B cell (primary cell): ENCODE results near the gene GGACT.

Source experiments
- CTCF ChIP-seq: fragments of 200-600 bp; IDR thresholded peaks from one replicate; pipeline ENCODE4 v1.8.0; 2022; ENCODE audit warnings: antibody characterized with exemption, mild to moderate bottlenecking
- EZH2 ChIP-seq: IDR thresholded peaks from 2 replicates; pipeline ENCODE4 v1.6.1; 2012; ENCODE audit warnings: borderline replicate concordance, low read depth, mild to moderate bottlenecking, moderate library complexity, low read length; ENCODE audit not compliant: insufficient read depth, poor library complexity, severe bottlenecking

GRCh38 chr13:100532090-100532766 is 56.4 kb downstream of the GGACT start:
- TF ChIP-seq CTCF = no peak
- TF ChIP-seq EZH2 = no peak
